Adrenal gland (tissue), 12 donors: Measurements from ENCODE around the gene SGIP1. TPM values are rescaled to one million over a fixed set of nuclear protein-coding genes. Genes with fewer than 3 reads are reported as not detected.

Source experiments
- DNase-seq, 7 donors: peaks; one replicate each; pipeline ENCODE4 v3.0.0-alpha.2; 2019 to 2020
- H3K27ac ChIP-seq, 5 donors: fragments of 200-600 bp; sonication (generic) in 4 of 5; 1 replicate in 3 of 5; 2 replicates in 2 of 5; pipeline versions ENCODE4 v1.5.1 to v1.8.0; 2016 to 2020; ENCODE audit warnings: mild to moderate bottlenecking in 1 of 5
- H3K27me3 ChIP-seq: fragments of 200-600 bp; 2 replicates; pipeline ENCODE4 v1.8.0; 2021
- H3K36me3 ChIP-seq, 2 donors: fragments of 200-600 bp; replicated peaks in 1 of 2; 1 replicate in 1 of 2; 2 replicates in 1 of 2; pipeline versions ENCODE4 v1.5.1 to v1.8.0; 2018 to 2022
- H3K4me1 ChIP-seq, 2 donors: fragments of 200-600 bp; replicated peaks in 1 of 2; 1 replicate in 1 of 2; 2 replicates in 1 of 2; pipeline versions ENCODE4 v1.5.1 to v1.8.0; 2018 to 2021
- H3K4me3 ChIP-seq, 4 donors: fragments of 200-600 bp; sonication (generic) in 3 of 4; one replicate each; pipeline ENCODE4 v1.5.1; 2016 to 2018
- H3K9me3 ChIP-seq, 3 donors: fragments of 200-600 bp; sonication (generic) in 1 of 3; replicated peaks in 1 of 3; 1 replicate in 2 of 3; 2 replicates in 1 of 3; pipeline versions ENCODE4 v1.5.1 to v1.8.0; 2016 to 2021
- CTCF ChIP-seq, 6 experiments: fragments of 450-650 bp in 4 of 6; fragments of 200-600 bp in 2 of 6; sonication (generic) in 1 of 6; IDR thresholded peaks; 1 replicate in 5 of 6; 2 replicates in 1 of 6; pipeline versions ENCODE4 v1.5.1 to v1.8.0; 2016 to 2021; ENCODE audit warnings: antibody characterized with exemption in 6 of 6, mild to moderate bottlenecking in 2 of 6, moderate library complexity in 1 of 6
- POLR2A ChIP-seq, 2 donors: fragments of 450-650 bp; IDR thresholded peaks; one replicate each; pipeline ENCODE4 v1.6.1; 2017; ENCODE audit warnings: antibody characterized with exemption in 2 of 2, mild to moderate bottlenecking in 2 of 2, moderate library complexity in 1 of 2
- WGBS, 4 donors: extraction: QIAGEN DNeasy Blood & Tissue Kit in 2 of 4; methylation state at CpG; one replicate each; pipeline versions ENCODE4 v1.1.5 to v1.1.7; 2013 to 2017; 5-methylcytosine and 5-hydroxymethylcytosine counted together
- intact Hi-C, 2 donors: fragments of 100-400 bp; cut with DNase I; formaldehyde crosslinking; loops; one replicate each; pipeline versions ENCODE4 v1.14.1 to v1.15.0; 2022 to 2023
- polyA plus RNA-seq, 3 donors: library from polyadenylated mRNA; stranded (reverse); fragments of 200-250 nt in 2 of 3; fragments of 350-450 nt in 1 of 3; fragmentation: Illumina TruSeq in 1 of 3; extraction: RNeasy Lipid Tissue Mini Kit (QIAGEN cat#74804) in 1 of 3; gene quantifications; one replicate each; pipeline ENCODE4 v1.2.3, GENCODE V29; 2013 to 2014
- total RNA-seq, 9 donors: library from RNA; depleted of rRNA in 4 of 9; stranded (reverse); fragments of >200 nt in 4 of 9; fragments of 120-200 nt in 1 of 9; fragmentation: NEBNext Ultra II Directional in 1 of 9; extraction: Animal tissue kit (Norgen Biotek cat#: 25700) in 1 of 9; gene quantifications; one replicate each; pipeline versions ENCODE4 v1.1.0 to v1.2.4, GENCODE V29; 2013 to 2023
- donor health status: healthy with polysubstance abuse.
- donor health status: Bipolar disorder and iron deficiency.
- donor health status: DM: yes; HTN: yes; CAD: no.
- donor health status: DM: no; HTN: no; CAD: no.
- donor health status: DM: no; HTN: no; CAD: no.
- donor health status: DM: yes; HTN: yes; CAD: no.

Gene SGIP1
- total and polyA plus RNA-seq, 12 donors = 0.52 to 8.4 (median 1.9) TPM; not detected in 1

- no peaks in the 10 kb centered on the region for H3K27me3 ChIP-seq
- no peaks in the 10 kb centered on the region for H3K36me3 ChIP-seq
- 46 to 58% (median 50%) methylated on average over 6 of the region's 6 CpGs for WGBS, 4 donors
- H3K27ac ChIP-seq = peak overlapping the region in 1 of 5 donors; percentile 47
- peak in 2 of 7 donors; percentile 10 to 23 for DNase-seq
- TF ChIP-seq POLR2A (IDR thresholded peaks at IDR 0.05) (no peak), CTCF (IDR thresholded peaks at IDR 0.05) (no peak)
- H3K4me1 ChIP-seq = no peaks in the 10 kb centered on the region
- H3K4me3 ChIP-seq = no peak overlapping the region
- H3K9me3 ChIP-seq = no peaks in the 10 kb centered on the region
- intact Hi-C loops = no loop called here
Observed at GRCh38 chr1:66563094-66563800, 29.3 kb downstream of the SGIP1 start.

GRCh38 chr1:66563941-66564630 lies 30.1 kb downstream of the SGIP1 start:
- DNase-seq = no peak
- no peak overlapping the region for H3K4me3 ChIP-seq
- TF ChIP-seq POLR2A (IDR thresholded peaks at IDR 0.05) (no peak), CTCF (IDR thresholded peaks at IDR 0.05) (no peak)
- 46 to 60% (median 52%) methylated on average over 5 of the region's 5 CpGs for WGBS, 4 donors
- peak overlapping the region in 1 of 5 donors; percentile 47 for H3K27ac ChIP-seq
- no peaks in the 10 kb centered on the region for H3K36me3 ChIP-seq
- H3K27me3 ChIP-seq = no peaks in the 10 kb centered on the region
- H3K4me1 ChIP-seq = no peaks in the 10 kb centered on the region
- intact Hi-C loops = no loop called here
- no peaks in the 10 kb centered on the region for H3K9me3 ChIP-seq

- TF ChIP-seq POLR2A (IDR thresholded peaks at IDR 0.05) = no peak
- no peak for TF ChIP-seq CTCF (IDR thresholded peaks at IDR 0.05)
- Histone ChIP-seq H3K27me3 (no peaks in the 10 kb centered on the region), H3K27ac (no peak overlapping the region), H3K4me1 (no peaks in the 10 kb centered on the region), H3K9me3 (no peaks in the 10 kb centered on the region), H3K36me3 (no peaks in the 10 kb centered on the region), H3K4me3 (no peak overlapping the region)
- DNase-seq = no peak
- intact Hi-C loops = no loop called here
Observed at GRCh38 chr1:66570196-66570595, 36.2 kb downstream of the SGIP1 start.

GRCh38 chr1:66571789-66572188 lies 37.8 kb downstream of the SGIP1 start:
- H3K9me3 ChIP-seq = no peaks in the 10 kb centered on the region
- peaks cover 0 to 2% of the 10 kb centered on the region in 2 donors for H3K4me1 ChIP-seq
- TF ChIP-seq CTCF (IDR thresholded peaks at IDR 0.05) (no peak), POLR2A (IDR thresholded peaks at IDR 0.05) (no peak)
- no peak overlapping the region for H3K4me3 ChIP-seq
- intact Hi-C loops = no loop called here
- DNase-seq = no peak
- H3K27me3 ChIP-seq = no peaks in the 10 kb centered on the region
- H3K27ac ChIP-seq = no peak overlapping the region
- 41 to 78% (median 63%) methylated on average over 1 of the region's 1 CpG for WGBS, 4 donors
- no peaks in the 10 kb centered on the region for H3K36me3 ChIP-seq
